ENCODE data around the gene PRKN.

- TF ChIP-seq ARNT (IDR thresholded peaks at IDR 0.05) (no peak), PKNOX1 (IDR thresholded peaks at IDR 0.05) (no peak), NFRKB (IDR thresholded peaks at IDR 0.05) (no peak), LEF1 (IDR thresholded peaks at IDR 0.05; ENCODE audit: borderline replicate concordance) (no peak)
Observed at GRCh38 chr6:161349886-161350285, 1377.7 kb downstream of the PRKN start.

All from HEK293T (cell line).